HEK293 (cell line): Measurements from ENCODE around the gene BSDC1.

ENCODE experiments used
- CTCF ChIA-PET: fragments of 350-600 bp; formaldehyde crosslinking; extraction: SDS; loops from one replicate; lab custom pipeline; 2021; ENCODE audit warnings: antibody characterized with exemption; lab: Yijun Ruan, JAX
- POLR2A ChIA-PET: fragments of 300-600 bp; formaldehyde crosslinking; extraction: SDS; loops from one replicate; lab custom pipeline; 2020; ENCODE audit warnings: antibody characterized with exemption, inconsistent platforms; lab: Yijun Ruan, JAX
- H3K27ac ChIP-seq: fragments of 200-500 bp; sonication (Bioruptor generic); 2 replicates; pipeline ENCODE4 v1.5.1; 2014; ENCODE audit warnings: low read depth, low read length, control low read depth, inconsistent platforms; ENCODE audit errors: extremely low read depth
- H3K36me3 ChIP-seq, 2 experiments: fragments of 200-500 bp in 1 of 2; sonication (Bioruptor generic) in 1 of 2; 1 replicate in 1 of 2; 2 replicates in 1 of 2; pipeline ENCODE4 v1.5.1; 2014 to 2017; ENCODE audit warnings: inconsistent platforms in 2 of 2, low read length in 2 of 2; ENCODE audit not compliant: control insufficient read depth in 2 of 2, insufficient read depth in 1 of 2
- H3K4me1 ChIP-seq: fragments of 200-500 bp; sonication (Bioruptor generic); 2 replicates; pipeline ENCODE4 v1.5.1; 2014; ENCODE audit warnings: mild to moderate bottlenecking, low read length, inconsistent platforms; ENCODE audit not compliant: control insufficient read depth, insufficient read depth
- H3K4me3 ChIP-seq: 2 replicates; pipeline ENCODE4 v1.5.1; 2011; ENCODE audit warnings: low read depth, mild to moderate bottlenecking, control low read depth, low read length, moderate library complexity
- H3K9me3 ChIP-seq: fragments of 200-500 bp; sonication (Bioruptor generic); 2 replicates; pipeline ENCODE4 v1.5.1; 2014; ENCODE audit warnings: low read depth, low read length, inconsistent platforms; ENCODE audit not compliant: control insufficient read depth, insufficient read depth
- EGR2 ChIP-seq: fragments of 450-650 bp; formaldehyde crosslinking; IDR thresholded peaks from 2 replicates; pipeline ENCODE4 v1.5.1; 2016; ENCODE audit warnings: low read depth, missing biosample characterization, missing genetic modification characterization
- GLIS2 ChIP-seq: fragments of 450-650 bp; formaldehyde crosslinking; IDR thresholded peaks from 2 replicates; pipeline ENCODE4 v1.5.1; 2016; ENCODE audit warnings: missing biosample characterization, missing genetic modification characterization
- KLF1 ChIP-seq: fragments of 450-650 bp; formaldehyde crosslinking; IDR thresholded peaks from 2 replicates; pipeline ENCODE4 v1.5.1; 2016; ENCODE audit warnings: missing biosample characterization, missing genetic modification characterization
- MYNN ChIP-seq: fragments of 450-650 bp; formaldehyde crosslinking; IDR thresholded peaks from 2 replicates; pipeline ENCODE4 v1.5.1; 2016; ENCODE audit warnings: missing biosample characterization, missing genetic modification characterization, borderline replicate concordance
- PRDM1 ChIP-seq: fragments of 450-650 bp; formaldehyde crosslinking; IDR thresholded peaks from 2 replicates; pipeline ENCODE4; 2016; ENCODE audit warnings: missing biosample characterization, missing genetic modification characterization
- ZBTB20 ChIP-seq: fragments of 450-650 bp; formaldehyde crosslinking; IDR thresholded peaks from 2 replicates; pipeline ENCODE4 v1.5.1; 2016; ENCODE audit warnings: missing biosample characterization, missing genetic modification characterization
- ZBTB48 ChIP-seq: fragments of 450-650 bp; formaldehyde crosslinking; IDR thresholded peaks from 2 replicates; pipeline ENCODE4 v1.5.1; 2016; ENCODE audit warnings: missing biosample characterization, missing genetic modification characterization
- ZNF174 ChIP-seq: fragments of 450-650 bp; formaldehyde crosslinking; IDR thresholded peaks from 2 replicates; pipeline ENCODE4 v1.5.0; 2017; ENCODE audit warnings: missing biosample characterization, mild to moderate bottlenecking, missing genetic modification characterization
- ZNF335 ChIP-seq: fragments of 450-650 bp; formaldehyde crosslinking; conservative IDR thresholded peaks from 2 replicates; pipeline ENCODE4 v1.5.1; 2016; ENCODE audit warnings: missing biosample characterization, missing genetic modification characterization
- ZNF341 ChIP-seq: fragments of 450-650 bp; formaldehyde crosslinking; IDR thresholded peaks from 2 replicates; pipeline ENCODE4; 2016; ENCODE audit warnings: low read depth, missing biosample characterization, missing genetic modification characterization
- ZNF366 ChIP-seq: fragments of 450-650 bp; formaldehyde crosslinking; conservative IDR thresholded peaks from 2 replicates; pipeline ENCODE4 v1.5.1; 2016; ENCODE audit warnings: missing biosample characterization, missing genetic modification characterization
- ZNF510 ChIP-seq: fragments of 450-650 bp; formaldehyde crosslinking; IDR thresholded peaks from 2 replicates; pipeline ENCODE4 v1.5.1; 2018; ENCODE audit warnings: mild to moderate bottlenecking, missing genetic modification characterization, missing biosample characterization; ENCODE audit not compliant: insufficient replicate concordance
- ZNF549 ChIP-seq: fragments of 450-650 bp; IDR thresholded peaks from 2 replicates; pipeline ENCODE4 v1.5.1; 2018; ENCODE audit warnings: missing biosample characterization, missing genetic modification characterization, mild to moderate bottlenecking, inconsistent platforms, moderate library complexity
- ZNF585B ChIP-seq: fragments of 450-650 bp; formaldehyde crosslinking; IDR thresholded peaks from 2 replicates; pipeline ENCODE4 v1.5.1; 2016; ENCODE audit warnings: missing biosample characterization, missing genetic modification characterization
- ZNF707 ChIP-seq: fragments of 450-650 bp; formaldehyde crosslinking; IDR thresholded peaks from 2 replicates; pipeline ENCODE4 v1.5.1; 2016; ENCODE audit warnings: missing biosample characterization, missing genetic modification characterization
- ZNF76 ChIP-seq: fragments of 450-650 bp; formaldehyde crosslinking; IDR thresholded peaks from 2 replicates; pipeline ENCODE4; 2016; ENCODE audit warnings: low read depth, missing biosample characterization, missing genetic modification characterization, borderline replicate concordance
- ZNF837 ChIP-seq: fragments of 450-650 bp; formaldehyde crosslinking; IDR thresholded peaks from 2 replicates; pipeline ENCODE4 v1.5.1; 2016; ENCODE audit warnings: missing biosample characterization, missing genetic modification characterization
- ZNF843 ChIP-seq: fragments of 450-650 bp; formaldehyde crosslinking; IDR thresholded peaks from 2 replicates; pipeline ENCODE4 v1.5.1; 2016; ENCODE audit warnings: missing biosample characterization, missing genetic modification characterization
- TF ChIP-seq, protein P1 (sequence below): fragments of 450-650 bp; formaldehyde crosslinking; conservative IDR thresholded peaks from 2 replicates; pipeline ENCODE4 v1.5.1; 2016; ENCODE audit warnings: low read depth, missing biosample characterization, missing genetic modification characterization
- TF ChIP-seq, protein P2 (sequence below): fragments of 450-650 bp; formaldehyde crosslinking; IDR thresholded peaks from 2 replicates; pipeline ENCODE4 v1.5.1; 2017; ENCODE audit warnings: missing biosample characterization, missing genetic modification characterization
- TF ChIP-seq, protein P3 (sequence below): fragments of 450-650 bp; formaldehyde crosslinking; IDR thresholded peaks from 2 replicates; pipeline ENCODE4 v1.5.1; 2016; ENCODE audit warnings: missing biosample characterization, missing genetic modification characterization
- TF ChIP-seq, protein P4 (sequence below): fragments of 450-650 bp; formaldehyde crosslinking; IDR thresholded peaks from 2 replicates; pipeline ENCODE4 v1.5.1; 2016; ENCODE audit warnings: missing biosample characterization, missing genetic modification characterization

Gene BSDC1

DNA sequence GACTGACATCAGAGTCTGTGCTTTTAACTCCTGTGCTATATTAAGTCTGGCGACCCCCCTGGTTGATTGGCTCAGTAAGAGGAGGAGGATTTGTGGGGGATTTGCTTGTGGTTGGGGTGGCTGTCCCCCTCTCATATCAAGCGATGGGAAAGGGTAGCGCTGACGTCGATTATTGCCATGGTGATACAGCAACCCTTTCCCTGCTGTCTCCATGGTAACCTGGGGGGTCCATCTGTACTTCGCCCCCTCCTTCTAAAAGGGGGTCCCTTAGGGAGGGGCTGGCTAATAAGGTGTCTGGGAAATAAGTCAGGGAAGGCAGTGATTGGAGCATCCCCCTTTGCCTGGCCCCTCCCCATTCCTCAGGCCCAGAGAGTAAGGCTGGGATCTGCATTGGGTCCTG lies 36.6 kb downstream of the BSDC1 start (continued):
- no peak for TF ChIP-seq ZNF707
- TF ChIP-seq ZNF837 (tag by site-specific recombination) = no peak
- peak; percentile 40 for TF ChIP-seq GLIS2 (tag by site-specific recombination)
- no peak for TF ChIP-seq ZNF510 (tag by site-specific recombination)
- TF ChIP-seq, protein P1, sequence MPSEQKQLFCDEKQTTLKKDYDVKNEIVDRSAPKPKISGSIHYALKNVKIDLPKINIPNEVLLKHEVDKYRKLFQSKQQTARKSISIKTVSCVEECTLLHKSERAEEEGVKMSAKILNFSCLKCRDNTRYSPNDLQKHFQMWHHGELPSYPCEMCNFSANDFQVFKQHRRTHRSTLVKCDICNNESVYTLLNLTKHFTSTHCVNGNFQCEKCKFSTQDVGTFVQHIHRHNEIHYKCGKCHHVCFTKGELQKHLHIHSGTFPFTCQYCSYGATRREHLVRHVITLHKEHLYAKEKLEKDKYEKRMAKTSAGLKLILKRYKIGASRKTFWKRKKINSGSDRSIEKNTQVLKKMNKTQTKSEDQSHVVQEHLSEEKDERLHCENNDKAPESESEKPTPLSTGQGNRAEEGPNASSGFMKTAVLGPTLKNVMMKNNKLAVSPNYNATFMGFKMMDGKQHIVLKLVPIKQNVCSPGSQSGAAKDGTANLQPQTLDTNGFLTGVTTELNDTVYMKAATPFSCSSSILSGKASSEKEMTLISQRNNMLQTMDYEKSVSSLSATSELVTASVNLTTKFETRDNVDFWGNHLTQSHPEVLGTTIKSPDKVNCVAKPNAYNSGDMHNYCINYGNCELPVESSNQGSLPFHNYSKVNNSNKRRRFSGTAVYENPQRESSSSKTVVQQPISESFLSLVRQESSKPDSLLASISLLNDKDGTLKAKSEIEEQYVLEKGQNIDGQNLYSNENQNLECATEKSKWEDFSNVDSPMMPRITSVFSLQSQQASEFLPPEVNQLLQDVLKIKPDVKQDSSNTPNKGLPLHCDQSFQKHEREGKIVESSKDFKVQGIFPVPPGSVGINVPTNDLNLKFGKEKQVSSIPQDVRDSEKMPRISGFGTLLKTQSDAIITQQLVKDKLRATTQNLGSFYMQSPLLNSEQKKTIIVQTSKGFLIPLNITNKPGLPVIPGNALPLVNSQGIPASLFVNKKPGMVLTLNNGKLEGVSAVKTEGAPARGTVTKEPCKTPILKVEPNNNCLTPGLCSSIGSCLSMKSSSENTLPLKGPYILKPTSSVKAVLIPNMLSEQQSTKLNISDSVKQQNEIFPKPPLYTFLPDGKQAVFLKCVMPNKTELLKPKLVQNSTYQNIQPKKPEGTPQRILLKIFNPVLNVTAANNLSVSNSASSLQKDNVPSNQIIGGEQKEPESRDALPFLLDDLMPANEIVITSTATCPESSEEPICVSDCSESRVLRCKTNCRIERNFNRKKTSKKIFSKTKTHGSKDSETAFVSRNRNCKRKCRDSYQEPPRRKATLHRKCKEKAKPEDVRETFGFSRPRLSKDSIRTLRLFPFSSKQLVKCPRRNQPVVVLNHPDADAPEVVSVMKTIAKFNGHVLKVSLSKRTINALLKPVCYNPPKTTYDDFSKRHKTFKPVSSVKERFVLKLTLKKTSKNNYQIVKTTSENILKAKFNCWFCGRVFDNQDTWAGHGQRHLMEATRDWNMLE = no peak
- no peak for TF ChIP-seq ZNF585B (tag by site-specific recombination)
- TF ChIP-seq, protein P2, sequence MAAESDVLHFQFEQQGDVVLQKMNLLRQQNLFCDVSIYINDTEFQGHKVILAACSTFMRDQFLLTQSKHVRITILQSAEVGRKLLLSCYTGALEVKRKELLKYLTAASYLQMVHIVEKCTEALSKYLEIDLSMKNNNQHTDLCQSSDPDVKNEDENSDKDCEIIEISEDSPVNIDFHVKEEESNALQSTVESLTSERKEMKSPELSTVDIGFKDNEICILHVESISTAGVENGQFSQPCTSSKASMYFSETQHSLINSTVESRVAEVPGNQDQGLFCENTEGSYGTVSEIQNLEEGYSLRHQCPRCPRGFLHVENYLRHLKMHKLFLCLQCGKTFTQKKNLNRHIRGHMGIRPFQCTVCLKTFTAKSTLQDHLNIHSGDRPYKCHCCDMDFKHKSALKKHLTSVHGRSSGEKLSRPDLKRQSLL = no peak
- TF ChIP-seq, protein P3, sequence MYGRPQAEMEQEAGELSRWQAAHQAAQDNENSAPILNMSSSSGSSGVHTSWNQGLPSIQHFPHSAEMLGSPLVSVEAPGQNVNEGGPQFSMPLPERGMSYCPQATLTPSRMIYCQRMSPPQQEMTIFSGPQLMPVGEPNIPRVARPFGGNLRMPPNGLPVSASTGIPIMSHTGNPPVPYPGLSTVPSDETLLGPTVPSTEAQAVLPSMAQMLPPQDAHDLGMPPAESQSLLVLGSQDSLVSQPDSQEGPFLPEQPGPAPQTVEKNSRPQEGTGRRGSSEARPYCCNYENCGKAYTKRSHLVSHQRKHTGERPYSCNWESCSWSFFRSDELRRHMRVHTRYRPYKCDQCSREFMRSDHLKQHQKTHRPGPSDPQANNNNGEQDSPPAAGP = no peak
- TF ChIP-seq, protein P4, sequence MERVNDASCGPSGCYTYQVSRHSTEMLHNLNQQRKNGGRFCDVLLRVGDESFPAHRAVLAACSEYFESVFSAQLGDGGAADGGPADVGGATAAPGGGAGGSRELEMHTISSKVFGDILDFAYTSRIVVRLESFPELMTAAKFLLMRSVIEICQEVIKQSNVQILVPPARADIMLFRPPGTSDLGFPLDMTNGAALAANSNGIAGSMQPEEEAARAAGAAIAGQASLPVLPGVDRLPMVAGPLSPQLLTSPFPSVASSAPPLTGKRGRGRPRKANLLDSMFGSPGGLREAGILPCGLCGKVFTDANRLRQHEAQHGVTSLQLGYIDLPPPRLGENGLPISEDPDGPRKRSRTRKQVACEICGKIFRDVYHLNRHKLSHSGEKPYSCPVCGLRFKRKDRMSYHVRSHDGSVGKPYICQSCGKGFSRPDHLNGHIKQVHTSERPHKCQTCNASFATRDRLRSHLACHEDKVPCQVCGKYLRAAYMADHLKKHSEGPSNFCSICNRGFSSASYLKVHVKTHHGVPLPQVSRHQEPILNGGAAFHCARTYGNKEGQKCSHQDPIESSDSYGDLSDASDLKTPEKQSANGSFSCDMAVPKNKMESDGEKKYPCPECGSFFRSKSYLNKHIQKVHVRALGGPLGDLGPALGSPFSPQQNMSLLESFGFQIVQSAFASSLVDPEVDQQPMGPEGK (tag by site-specific recombination) = peak; percentile 52
- no peak for TF ChIP-seq KLF1
- TF ChIP-seq EGR2 (tag by site-specific recombination) = no peak
- TF ChIP-seq ZNF174 (tag by site-specific recombination) = no peak
- no peak for TF ChIP-seq ZNF549 (tag by site-specific recombination)
- TF ChIP-seq ZNF341 (tag by site-specific recombination) = no peak
- TF ChIP-seq ZNF843 (tag by site-specific recombination) = no peak
- TF ChIP-seq ZBTB20 (tag by site-specific recombination) = no peak

DNA sequence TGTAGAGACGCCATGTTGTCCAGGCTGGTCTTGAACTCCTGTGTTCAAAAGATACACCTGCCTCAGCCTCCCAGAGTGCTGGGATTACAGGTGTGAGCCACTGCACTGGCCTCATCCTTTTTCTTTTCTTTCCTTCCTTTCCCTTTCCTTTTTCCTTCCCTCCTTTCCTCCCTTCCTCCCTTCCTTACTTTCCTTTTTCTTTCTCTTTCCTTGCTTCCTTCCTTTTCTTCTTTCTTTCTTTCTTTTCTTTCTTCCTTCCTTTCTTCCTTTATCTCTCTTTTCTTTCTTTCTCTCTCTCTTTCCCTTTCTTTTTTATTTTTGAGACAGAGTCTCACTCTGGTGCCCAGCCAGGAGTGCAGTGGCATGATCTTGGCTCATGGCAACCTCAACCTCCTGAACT lies 37.8 kb downstream of the BSDC1 start:
- H3K9me3 ChIP-seq = no peaks in the 10 kb centered on the region
- H3K4me1 ChIP-seq = peaks cover 7% of the 10 kb centered on the region; the same call in 1 of the 2 replicates
- H3K27ac ChIP-seq = no peak overlapping the region
- no peak overlapping the region for H3K4me3 ChIP-seq
- ChIA-PET CTCF (no interaction called here), POLR2A (interaction anchor here (0.7 to 1.2 kb wide), 3 partner anchors 20 to 145 kb away, joined by 3 to 6 read pairs (median 3); partner anchors contain the start of gene MARCKSL1)
- H3K36me3 ChIP-seq = peaks cover 0 to 71% of the 10 kb centered on the region in 2 experiments; a peak in 2 of 3 replicates
- TF ChIP-seq ZNF76 (tag by site-specific recombination) (no peak), ZBTB48 (tag by site-specific recombination) (no peak), ZNF366 (tag by site-specific recombination) (peak; percentile 99), MYNN (tag by site-specific recombination) (no peak), PRDM1 (tag by site-specific recombination) (peak; percentile 99), ZNF335 (tag by site-specific recombination) (no peak)
